Ovary (tissue), 3 donors: ENCODE data around the gene LTO1.

Experiments used
- CTCF ChIP-seq, 3 donors: fragments of 450-650 bp in 2 of 3; fragments of 200-600 bp in 1 of 3; IDR thresholded peaks; one replicate each; pipeline versions ENCODE4 v1.5.1 to v1.8.0; 2016 to 2022; ENCODE audit warnings: antibody characterized with exemption in 3 of 3, mild to moderate bottlenecking in 1 of 3
- POLR2A ChIP-seq: fragments of 450-650 bp; IDR thresholded peaks from one replicate; pipeline ENCODE4 v1.6.1; 2017; ENCODE audit warnings: antibody characterized with exemption, mild to moderate bottlenecking, moderate library complexity
- donor health status: DM: no; HTN: no; CAD: no.

- no peak for TF ChIP-seq CTCF (IDR thresholded peaks at IDR 0.05)
- TF ChIP-seq POLR2A, result no peak
These were observed 22.7 kb upstream of the LTO1 start for GRCh38 chr11:69697861-69698260.
